Astrocyte of the spinal cord (primary cell): ENCODE data around the gene DENND1B.

Experiments
- DNase-seq: peaks from one replicate; pipeline ENCODE4 v3.0.0; 2011; ENCODE audit warnings: low read depth, low spot score
- H3K4me3 ChIP-seq: 2 replicates; pipeline ENCODE4 v1.5.1; 2011; ENCODE audit warnings: low read depth, mild to moderate bottlenecking, low read length, moderate library complexity
- CTCF ChIP-seq: IDR thresholded peaks from 2 replicates; pipeline ENCODE4 v1.5.1; 2012; ENCODE audit warnings: low read depth, mild to moderate bottlenecking, low read length, inconsistent platforms
- in situ Hi-C: cut with HindIII; loops from 2 replicates; pipeline ENCODE4 v1.10.0; 2017; ENCODE audit warnings: low sequenced_read_pairs

Gene DENND1B

DNA sequence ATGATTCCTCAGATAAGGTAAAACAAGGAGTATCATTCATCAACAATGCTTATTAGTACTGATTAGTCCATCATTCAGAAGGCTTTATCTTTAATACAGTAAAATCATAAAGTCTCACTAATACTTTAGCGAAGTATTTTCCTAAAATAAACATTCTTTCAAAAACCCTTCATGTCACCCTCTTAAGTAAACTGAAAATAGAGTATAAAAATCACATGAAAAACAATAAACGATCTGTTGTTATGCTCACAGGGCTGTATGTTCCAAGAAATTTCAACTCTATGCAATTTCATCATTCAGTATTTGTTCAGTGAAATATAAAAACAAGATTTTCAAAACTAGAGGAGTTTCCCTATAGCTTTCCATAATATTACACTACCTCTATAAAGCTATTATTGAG lies 102.0 kb downstream of the DENND1B start:
- H3K4me3 ChIP-seq, result no peak overlapping the region
- TF ChIP-seq CTCF, result no peak

GRCh38 chr1:197672347-197672746 lies 102.9 kb downstream of the DENND1B start:
- H3K4me3 ChIP-seq, result no peak overlapping the region
- no peak for TF ChIP-seq CTCF
- in situ Hi-C loops, result no loop called here
- no peak for DNase-seq

More for the DNA sequence above, 102.0 kb downstream of the DENND1B start:
- DNase-seq, result no peak
- in situ Hi-C loops, result no loop called here

- TF ChIP-seq CTCF, result no peak
- in situ Hi-C loops, result no loop called here
- H3K4me3 ChIP-seq, result no peak overlapping the region
- DNase-seq, result no peak
Measured at GRCh38 chr1:197671920-197672319, 103.4 kb downstream of the DENND1B start.

DNA sequence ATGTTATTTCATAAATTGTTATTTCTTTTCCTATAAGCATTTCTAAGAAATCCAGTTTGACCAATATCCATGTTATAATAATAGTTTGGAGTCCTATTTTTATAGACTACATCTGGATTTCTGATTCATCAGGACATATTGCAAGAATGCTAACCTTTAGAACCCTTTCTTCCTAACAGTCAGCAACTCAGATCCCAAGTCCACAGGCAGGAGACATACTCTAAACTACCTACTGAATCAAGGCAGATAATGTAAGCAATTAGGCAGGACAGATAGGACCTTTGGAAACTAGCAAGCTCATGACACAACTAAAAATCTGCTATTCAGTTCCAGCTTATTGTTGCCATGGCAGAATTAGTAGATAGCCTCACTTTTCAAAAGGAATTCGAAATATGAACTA lies 104.1 kb downstream of the DENND1B start:
- no peak for DNase-seq
- in situ Hi-C loops, result no loop called here
- no peak for TF ChIP-seq CTCF
- H3K4me3 ChIP-seq, result no peak overlapping the region

DNA sequence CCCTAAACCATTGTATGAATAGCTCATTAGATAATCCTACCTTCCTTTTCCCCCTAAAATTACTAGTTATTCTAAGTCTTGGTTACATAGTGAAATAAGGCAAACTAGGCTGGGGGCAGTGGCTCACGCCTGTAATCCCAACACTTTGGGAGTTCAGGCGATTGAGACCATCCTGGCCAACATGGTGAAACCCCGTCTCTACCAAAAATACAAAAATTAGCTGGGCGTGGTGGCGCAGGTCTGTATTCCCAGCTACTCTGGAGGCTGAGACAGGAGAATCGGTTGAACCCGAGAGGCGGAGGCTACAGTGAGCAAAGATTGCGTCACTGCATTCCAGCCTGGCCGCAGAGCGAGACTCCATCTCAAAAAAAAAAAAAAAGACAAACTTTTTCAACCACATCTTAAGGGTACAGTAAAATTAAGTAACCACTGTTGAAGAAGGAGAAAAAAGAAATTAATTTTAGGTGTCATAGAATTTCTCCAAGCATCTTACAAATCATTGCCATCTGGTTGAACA lies 108.5 kb downstream of the DENND1B start:
- in situ Hi-C loops, result no loop called here
- H3K4me3 ChIP-seq, result no peak overlapping the region
- TF ChIP-seq CTCF, result no peak
- DNase-seq, result no peak

GRCh38 chr1:197664391-197664790 lies 110.9 kb downstream of the DENND1B start:
- TF ChIP-seq CTCF, result no peak
- DNase-seq, result no peak
- H3K4me3 ChIP-seq, result no peak overlapping the region
- in situ Hi-C loops, result no loop called here
